Measurements from ENCODE around the gene HSPA1B.
"Not testable (repeated sequence)": the region's sequence is repeated elsewhere in the genome, so short reads cannot be mapped to it uniquely, and the experiment has no call there.

The HSPA1B gene

GRCh38 chr6:31827286-31828079, at the start of gene HSPA1B:
HSPA1B (plus strand) TSS chr6:31827738; CDS start chr6:31827951, 213 bp downstream.
- DNase-seq = peak; percentile 99 to 100

GRCh38 chr6:31778193-31778592, 49.3 kb upstream of the HSPA1B start:
- no peak for DNase-seq

GRCh38 chr6:31778999-31779885, 48.3 kb upstream of the HSPA1B start:
- DNase-seq = no peak

- no peak for DNase-seq
Observed at GRCh38 chr6:31779908-31780307, 47.6 kb upstream of the HSPA1B start.

- DNase-seq = no peak
Observed at GRCh38 chr6:31780507-31781243, 46.9 kb upstream of the HSPA1B start.

- no peak for DNase-seq
Observed at GRCh38 chr6:31781244-31782125, 46.1 kb upstream of the HSPA1B start.

- DNase-seq = no peak
Observed at GRCh38 chr6:31782126-31782855, 45.2 kb upstream of the HSPA1B start.

GRCh38 chr6:31784098-31784925, 43.2 kb upstream of the HSPA1B start:
- no peak for DNase-seq

- no peak for DNase-seq
Observed at GRCh38 chr6:31785475-31785874, 42.1 kb upstream of the HSPA1B start.

- peak; percentile 84 to 91 for DNase-seq
Observed at GRCh38 chr6:31791324-31792089, 36.0 kb upstream of the HSPA1B start.

GRCh38 chr6:31792090-31792374, 35.5 kb upstream of the HSPA1B start:
- no peak for DNase-seq

GRCh38 chr6:31792761-31793171, 34.8 kb upstream of the HSPA1B start:
- no peak for DNase-seq

GRCh38 chr6:31793927-31794245, 33.7 kb upstream of the HSPA1B start:
- DNase-seq = not testable (repeated sequence)

- peak; percentile 35 to 57 for DNase-seq
Observed at GRCh38 chr6:31794294-31794865, 33.2 kb upstream of the HSPA1B start.

- peak; percentile 72 to 78 for DNase-seq
Observed at GRCh38 chr6:31794866-31795615, 32.5 kb upstream of the HSPA1B start.

GRCh38 chr6:31795616-31796298, 31.8 kb upstream of the HSPA1B start, which contains the start of gene VARS1:
VARS1 (minus strand) TSS chr6:31795752; CDS start chr6:31795217, 535 bp downstream.
- peak; percentile 78 to 79 for DNase-seq

GRCh38 chr6:31796993-31797385, 30.5 kb upstream of the HSPA1B start:
- no peak for DNase-seq

- DNase-seq = no peak
Observed at GRCh38 chr6:31797588-31797987, 29.9 kb upstream of the HSPA1B start.
